ENCODE results near the gene DHX36.

DNA sequence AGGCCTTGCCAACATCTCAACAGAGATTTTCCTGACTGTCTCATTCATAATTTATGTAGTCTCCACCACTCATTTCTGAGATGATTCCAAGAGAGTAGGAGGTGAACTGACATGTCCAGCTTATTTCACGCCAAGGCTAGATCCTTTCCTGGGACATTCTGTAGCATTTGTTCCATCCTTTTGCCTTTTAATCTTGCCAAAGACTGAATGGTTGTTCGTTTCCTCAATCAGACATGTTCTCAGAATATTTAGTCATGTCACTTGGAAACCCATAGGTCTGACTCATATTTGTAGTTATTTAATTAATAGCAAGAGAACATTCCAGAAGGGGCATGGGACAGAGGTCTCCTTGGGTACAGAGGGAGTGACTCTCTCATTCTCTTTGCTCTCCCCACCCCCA lies 80.9 kb downstream of the DHX36 start:
- TF ChIP-seq, protein P1, sequence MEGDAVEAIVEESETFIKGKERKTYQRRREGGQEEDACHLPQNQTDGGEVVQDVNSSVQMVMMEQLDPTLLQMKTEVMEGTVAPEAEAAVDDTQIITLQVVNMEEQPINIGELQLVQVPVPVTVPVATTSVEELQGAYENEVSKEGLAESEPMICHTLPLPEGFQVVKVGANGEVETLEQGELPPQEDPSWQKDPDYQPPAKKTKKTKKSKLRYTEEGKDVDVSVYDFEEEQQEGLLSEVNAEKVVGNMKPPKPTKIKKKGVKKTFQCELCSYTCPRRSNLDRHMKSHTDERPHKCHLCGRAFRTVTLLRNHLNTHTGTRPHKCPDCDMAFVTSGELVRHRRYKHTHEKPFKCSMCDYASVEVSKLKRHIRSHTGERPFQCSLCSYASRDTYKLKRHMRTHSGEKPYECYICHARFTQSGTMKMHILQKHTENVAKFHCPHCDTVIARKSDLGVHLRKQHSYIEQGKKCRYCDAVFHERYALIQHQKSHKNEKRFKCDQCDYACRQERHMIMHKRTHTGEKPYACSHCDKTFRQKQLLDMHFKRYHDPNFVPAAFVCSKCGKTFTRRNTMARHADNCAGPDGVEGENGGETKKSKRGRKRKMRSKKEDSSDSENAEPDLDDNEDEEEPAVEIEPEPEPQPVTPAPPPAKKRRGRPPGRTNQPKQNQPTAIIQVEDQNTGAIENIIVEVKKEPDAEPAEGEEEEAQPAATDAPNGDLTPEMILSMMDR (IDR thresholded peaks at IDR 0.05): no peak
- TF ChIP-seq POLR2A (IDR thresholded peaks at IDR 0.05): no peak
